Tongue (tissue), 2 donors: ENCODE results near the gene KISS1R. TPM values are rescaled to one million over a fixed set of nuclear protein-coding genes. Genes with fewer than 3 reads are reported as not detected.
"Not testable (repeated sequence)": the region's sequence is repeated elsewhere in the genome, so short reads cannot be mapped to it uniquely, and the experiment has no call there.

Experiments used
- DNase-seq: peaks from one replicate; pipeline ENCODE4 v3.0.0-alpha.2; 2015
- total RNA-seq: library from RNA; depleted of rRNA; stranded (reverse); fragments of >200 nt; gene quantifications from one replicate; pipeline ENCODE4 v1.2.3, GENCODE V29; 2014

The KISS1R gene
- total RNA-seq, 1 donor from 2014 or later, result not detected

DNA sequence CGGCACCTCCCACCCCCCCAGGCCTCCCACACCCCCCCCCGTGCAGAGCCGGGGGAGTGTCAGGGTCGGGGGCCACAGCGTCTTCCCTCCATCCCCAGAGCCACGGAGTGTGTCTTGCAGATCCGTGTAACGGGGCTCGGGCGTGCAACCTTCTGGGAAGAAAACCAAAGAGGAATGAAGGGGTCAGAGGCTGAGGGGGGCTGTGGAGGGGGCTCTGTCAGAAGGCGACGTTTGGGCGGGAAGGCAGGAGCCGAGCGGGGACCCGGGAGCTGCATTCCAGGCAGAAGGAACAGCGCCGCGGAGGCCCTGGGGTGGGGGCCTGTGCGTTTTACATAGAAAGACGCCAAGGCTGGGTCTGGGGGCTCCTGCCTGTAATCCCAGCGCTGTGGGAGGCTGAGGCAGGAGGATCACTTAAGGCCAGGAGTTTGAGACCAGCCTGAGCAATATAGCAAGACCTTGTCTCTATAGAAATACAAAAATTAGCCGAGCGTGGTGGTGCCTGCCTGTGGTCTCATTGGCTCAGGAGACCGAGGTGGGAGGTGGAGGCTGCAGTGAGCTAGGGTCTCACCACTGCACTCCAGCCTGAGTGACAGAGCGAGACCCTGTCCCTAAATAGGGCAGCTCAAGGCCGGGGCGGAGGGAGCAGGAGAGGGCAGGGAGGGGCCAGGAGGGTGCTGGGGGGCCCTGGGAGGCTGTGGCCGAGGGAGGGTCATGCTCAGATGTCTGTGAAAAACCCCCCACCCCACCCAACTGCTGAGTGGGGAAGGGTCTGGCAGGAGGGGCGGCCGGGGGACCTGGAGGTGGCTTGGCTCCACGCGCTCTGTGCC, 36.5 kb downstream of the KISS1R start:
- no peak for DNase-seq

DNA sequence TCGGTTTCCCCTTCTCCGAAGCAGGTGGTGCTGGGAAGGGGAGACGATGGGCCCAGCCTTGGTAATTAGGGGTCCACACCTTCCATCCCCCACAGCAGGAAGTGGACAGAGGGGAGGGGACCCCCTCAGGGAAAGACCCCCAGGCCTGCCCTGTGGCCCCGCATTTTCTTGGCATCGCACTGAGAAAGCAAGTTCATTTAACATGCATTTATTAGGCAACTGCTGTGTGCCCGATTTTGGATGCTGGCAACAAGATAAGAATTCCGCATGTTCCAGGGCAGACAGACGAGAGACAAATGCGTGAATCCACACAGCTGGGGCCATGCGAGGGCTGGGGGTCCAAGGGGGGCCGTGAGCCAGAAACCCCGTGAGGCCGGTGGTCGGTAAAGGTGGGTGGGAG, 37.1 kb downstream of the KISS1R start:
- no peak for DNase-seq

DNA sequence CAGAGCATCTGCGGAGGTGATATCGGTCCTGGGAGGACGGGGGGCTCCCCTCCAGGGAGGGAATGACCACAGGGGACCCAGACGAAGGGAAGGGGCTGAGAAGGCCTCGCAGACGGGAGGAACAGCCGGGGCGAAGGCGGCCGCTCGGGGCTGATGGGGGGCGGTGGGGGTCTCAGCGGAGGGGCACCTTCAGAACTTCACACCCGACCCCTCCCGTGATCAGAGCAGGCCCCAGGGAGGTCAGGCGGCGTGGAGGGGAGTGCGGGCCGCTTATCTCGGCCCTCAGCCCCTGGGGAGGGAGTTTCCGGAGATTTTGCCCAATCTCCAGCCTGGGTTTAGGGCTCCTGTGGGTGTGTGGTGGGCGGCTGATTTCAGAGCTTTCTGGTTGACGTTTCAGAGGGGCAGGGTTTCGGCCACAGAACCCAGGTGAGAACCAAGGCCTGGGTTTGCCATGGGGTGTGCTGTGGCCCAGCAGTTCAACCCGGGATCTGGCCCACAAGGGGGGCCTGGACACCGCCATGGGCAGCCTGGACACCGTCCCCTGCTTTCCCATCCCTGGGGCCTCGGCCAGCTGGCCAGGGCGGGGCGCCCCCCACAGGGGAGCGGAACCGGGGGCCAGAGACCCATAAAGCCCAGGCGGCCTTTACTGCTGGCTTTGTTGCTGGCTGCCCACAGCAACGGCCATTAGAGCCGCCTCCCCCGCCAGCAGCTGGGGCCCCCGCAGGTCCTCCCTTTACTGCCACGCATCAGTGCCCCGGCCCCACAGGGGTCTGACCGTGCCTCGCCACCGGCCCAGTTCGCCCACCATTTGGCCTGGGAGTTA, 37.8 kb downstream of the KISS1R start:
- no peak for DNase-seq

DNA sequence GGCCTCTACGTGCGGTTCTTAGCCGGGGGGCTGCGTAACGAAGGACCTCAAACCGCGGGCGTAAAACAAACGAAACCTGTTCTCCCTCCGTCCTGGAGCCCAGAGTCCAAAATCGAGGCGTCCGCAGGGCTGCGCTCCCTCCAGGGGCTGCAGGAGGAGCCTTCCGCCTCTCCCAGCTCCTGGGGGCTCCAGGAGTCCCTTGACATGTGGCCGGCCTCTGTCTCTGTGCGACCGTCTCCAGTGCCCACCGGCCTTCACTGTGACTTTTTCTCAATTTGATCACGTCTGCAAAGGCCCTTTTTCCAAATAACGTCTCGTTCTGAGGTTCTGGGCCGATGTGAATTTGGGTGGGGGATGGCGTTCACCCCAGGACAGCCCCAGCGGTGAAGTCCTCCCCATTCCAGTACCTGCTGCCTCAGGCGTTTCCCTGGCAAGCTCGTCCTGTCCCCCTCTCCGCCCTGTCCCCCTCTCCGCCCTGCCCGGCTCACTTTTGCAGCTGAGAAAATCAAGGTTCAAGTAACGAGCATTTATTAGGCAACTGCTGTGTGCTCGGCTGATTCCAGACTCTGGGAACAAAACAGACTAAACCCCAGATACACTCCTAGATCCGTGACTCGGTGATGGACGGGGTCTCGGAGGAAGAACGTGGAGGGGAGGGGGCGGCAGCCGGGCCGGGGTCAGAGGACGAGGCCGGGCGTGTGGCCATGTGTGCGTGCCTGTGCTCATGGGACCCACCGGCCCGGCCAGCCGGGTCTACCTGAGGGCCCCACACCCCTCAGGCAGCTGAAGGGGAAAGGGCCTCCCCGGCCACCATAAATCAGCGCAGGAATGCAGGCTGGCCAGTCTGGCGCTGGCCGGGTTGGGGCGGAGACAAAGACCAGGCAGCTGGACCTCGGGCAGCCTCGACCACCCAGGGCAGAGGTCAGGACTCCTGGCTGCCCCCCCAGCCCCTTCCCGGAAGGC, 39.0 kb downstream of the KISS1R start:
- DNase-seq, result no peak

DNA sequence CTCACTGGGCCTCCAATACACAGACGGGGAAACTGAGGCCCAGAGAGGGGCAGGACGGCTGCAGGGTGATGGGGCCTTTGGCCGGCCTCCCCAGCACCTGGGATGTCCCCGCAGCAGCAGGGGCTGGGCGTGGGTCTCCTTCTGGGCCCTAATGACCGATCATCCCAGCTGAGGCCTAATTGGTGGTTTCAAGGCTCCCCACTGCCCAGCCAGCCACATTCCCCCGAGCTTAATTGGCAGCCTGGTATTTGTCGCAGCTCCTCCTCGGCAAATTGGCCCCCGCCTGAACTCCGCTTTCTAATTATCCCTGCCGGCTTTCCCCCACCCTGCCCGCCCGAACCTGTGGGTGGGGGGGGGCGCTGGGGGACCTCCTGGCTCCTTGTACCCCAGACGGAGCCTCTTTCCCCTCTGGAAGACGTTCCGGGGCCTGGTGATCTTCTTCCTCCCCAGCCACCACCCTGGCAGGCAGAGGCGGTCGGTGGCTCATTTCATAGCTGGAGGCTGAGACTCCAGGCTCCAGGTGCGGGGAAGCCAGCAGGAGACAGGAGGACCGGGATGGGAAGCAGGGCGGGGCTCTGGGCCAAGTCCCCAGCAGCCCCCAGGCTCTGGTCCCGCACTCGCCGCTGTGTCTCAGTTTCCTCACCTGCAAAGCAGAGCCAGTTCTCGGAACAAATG, 39.8 kb downstream of the KISS1R start:
- peak; percentile 50 for DNase-seq

DNA sequence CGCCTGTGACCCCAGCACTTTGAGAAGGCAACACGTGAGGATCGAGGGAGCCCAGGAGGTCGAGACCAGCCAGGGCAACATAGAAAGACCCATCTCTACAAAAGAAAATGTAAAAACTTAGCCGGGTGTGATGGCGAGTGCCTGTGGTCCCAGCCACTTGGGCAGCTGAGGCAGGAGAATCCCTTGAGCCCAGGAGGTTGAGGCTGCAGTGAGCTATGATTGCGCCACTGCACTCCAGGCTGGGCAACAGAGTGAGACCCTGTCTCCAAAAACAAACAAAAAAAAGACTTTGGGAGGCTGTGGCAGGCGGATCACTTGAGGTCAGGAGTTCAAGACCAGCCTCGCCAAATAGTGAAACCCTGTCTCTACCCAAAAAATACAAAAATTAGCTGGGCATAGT, 40.4 kb downstream of the KISS1R start:
- not testable (repeated sequence) for DNase-seq

DNA sequence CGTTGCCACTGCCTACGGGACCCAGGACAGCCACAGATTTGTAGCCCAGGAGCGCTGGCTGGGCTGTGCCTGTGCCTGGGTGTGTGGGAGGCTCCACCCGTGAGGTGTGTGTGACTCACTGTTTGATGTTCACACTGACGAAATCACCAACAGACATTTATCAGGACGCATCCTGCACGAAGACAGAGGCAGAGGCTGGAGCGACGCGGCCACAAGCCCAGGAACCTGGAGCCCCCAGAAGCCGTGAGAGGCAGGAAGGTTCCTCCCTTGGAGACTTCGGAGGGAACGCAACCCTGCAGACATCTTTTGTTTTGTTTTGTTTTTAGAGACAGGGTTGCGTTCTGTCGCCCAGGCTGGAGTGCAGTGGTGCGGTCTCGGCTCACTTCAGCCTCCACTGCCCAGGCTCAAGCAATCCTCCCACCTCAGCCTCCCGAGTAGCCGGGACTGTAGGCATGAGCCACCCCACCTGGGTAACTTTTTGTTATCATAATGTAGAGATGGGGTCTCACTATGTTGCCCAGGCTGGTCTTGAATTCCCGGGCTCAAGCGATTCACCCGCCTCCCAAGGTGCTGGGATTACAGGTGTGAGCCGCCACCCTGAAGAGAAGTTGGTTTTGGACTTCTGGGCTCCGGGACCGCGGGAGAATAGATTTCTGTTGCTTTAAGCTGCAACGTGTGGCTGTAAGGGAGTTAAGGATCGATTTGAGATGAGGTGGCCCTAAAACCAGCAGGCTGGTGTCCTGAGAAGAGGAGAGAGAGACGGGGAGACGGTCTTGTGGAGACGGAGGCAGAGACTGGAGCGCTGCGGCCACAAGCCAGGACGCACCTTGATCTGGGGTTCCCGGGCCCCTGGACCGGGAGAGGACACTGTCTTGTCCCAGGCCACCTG, 42.1 kb downstream of the KISS1R start:
- DNase-seq, result no peak

DNA sequence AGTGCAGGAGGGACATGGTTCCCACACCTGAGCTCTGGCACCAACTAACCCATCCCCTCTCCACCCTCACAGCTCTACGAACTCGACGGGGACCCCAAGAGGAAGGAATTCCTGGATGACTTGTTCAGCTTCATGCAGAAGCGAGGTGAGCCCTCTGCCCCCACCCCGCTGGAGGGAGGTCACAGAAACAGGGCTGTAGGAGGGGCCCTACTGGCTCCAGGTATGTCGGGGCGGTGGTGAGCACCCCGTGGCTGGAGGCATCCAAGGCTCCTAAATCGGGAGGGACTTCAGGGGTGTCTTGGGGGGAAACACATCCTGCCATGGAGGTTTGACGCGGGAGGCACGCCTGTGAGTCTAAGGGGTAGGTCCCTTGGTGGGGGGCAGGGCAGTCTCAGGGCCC, 42.9 kb downstream of the KISS1R start:
- no peak for DNase-seq

DNA sequence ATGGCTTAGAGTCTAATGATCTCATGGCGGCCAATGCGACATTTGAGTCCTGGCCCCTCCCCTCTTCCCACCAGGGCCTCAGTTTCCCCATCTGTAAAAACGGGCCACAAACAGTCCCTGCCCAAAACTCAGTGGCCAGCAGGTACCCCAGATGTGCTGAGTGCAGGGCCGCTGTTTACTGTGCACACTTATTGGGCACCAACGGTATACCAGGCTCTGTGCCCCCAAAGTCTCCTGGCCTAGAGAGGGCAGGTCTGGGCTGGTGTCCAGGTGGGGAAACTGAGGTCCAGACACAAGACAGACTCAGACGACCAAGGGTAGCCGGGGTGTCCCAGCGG, 43.4 kb downstream of the KISS1R start:
- no peak for DNase-seq

DNA sequence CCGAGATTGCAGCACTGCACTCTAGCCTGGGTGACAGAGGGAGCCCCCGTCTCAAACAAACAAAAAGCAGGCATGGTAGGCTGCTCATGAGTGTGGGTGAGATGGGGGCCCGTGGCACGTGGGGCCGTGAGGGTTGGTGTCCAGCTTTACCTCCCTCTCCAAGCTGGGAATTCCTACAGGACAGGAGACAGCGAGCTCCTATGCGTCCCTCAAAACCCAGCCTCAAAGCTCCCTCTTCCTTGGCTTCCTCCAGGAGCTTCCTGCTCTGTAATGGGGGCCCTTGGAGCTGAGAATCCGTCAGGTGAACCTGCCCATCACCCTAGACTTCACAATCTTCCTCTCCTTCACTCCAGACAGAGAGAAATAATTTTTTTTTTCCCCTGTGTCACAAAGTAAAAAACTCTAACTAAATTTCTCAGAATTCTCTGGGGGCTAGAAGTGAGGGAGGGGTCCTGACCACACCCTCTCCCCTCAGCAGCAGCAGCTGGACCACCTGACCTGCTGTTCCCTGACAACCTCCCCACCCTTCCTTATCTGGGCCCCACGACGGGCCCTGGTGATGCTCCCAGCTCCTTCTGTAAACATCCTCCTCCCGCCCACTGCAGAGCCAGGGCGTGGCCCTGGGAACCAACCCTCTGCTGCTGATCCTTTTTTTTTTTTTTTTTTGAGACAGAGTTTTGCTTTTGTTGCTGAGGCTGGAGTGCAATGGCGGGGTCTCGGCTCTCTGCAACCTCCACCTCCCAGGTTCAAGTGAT, 44.9 kb downstream of the KISS1R start:
- DNase-seq, result peak; percentile 70

DNA sequence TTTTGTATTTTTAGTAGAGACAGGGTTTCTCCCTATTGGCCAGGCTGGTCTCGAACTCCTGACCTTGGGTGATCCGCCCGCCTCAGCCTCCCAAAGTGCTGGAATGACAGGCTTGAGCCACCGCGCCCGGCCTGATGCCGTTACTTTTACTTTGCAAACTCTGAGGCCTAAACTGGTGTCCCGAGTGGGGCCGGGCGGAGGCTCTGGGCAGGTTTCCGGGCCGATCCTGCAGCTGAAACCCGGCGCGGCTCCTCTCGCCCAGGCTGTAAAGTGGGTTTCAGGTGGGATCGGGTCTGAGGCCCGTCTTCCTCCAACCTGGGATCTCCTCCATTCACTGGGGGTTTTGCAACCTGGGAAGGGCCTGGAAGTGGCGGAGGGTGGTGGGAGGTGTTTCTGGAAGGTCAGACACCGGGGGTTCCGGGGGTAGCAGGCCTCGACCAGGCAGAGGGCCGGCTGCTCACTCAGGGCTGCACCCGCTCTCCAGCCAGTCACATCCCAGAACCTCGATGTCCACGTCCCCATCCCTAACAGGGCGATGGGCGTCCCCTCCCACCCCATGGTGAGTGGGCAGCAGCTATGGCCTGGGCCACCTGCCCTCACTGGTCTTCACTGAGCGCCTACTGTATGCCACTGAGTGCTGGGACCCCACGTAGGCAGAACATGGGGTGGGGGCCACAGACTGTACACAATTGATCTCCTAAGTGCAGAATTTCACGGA, 45.7 kb downstream of the KISS1R start:
- DNase-seq, result no peak

DNA sequence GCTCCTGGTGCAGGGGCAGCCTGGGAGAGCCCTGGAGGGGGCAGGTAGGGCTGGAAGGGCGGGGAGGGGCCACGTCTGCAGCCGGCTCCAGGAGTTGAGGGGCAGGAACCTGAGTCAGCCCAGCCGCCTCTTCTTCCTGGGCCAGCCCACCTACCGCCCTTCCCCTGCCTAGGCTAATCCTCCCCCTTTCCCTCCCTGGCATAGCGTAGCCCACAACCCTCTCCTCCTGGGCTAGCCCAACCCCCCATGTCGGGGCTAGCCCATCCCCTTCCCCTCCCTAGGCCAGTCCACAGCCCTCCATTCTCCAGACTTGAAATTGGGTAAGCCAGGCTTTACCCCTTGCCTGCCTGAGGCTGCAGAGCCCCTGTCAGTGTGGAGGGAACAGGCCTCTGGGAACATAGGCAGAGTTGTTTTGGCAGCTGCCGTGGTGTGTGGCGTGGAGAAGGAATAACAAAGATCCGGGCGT, 46.4 kb downstream of the KISS1R start:
- DNase-seq, result peak; percentile 63

DNA sequence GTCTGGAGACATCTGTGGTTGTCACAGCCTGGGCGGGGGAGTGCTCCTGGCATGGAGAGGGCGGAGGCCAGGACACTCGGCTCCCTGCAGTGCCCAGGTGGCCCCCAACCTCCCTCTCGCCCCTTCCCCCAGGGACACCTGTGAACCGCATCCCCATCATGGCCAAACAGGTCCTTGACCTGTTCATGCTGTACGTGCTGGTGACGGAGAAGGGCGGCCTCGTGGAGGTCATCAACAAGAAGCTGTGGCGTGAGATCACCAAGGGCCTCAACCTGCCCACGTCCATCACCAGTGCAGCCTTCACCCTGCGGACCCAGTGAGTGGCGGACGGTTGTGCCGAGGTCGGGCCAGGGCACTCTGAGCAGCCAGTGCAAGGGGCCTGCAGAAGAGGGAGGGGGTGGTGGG, 47.0 kb downstream of the KISS1R start:
- no peak for DNase-seq

DNA sequence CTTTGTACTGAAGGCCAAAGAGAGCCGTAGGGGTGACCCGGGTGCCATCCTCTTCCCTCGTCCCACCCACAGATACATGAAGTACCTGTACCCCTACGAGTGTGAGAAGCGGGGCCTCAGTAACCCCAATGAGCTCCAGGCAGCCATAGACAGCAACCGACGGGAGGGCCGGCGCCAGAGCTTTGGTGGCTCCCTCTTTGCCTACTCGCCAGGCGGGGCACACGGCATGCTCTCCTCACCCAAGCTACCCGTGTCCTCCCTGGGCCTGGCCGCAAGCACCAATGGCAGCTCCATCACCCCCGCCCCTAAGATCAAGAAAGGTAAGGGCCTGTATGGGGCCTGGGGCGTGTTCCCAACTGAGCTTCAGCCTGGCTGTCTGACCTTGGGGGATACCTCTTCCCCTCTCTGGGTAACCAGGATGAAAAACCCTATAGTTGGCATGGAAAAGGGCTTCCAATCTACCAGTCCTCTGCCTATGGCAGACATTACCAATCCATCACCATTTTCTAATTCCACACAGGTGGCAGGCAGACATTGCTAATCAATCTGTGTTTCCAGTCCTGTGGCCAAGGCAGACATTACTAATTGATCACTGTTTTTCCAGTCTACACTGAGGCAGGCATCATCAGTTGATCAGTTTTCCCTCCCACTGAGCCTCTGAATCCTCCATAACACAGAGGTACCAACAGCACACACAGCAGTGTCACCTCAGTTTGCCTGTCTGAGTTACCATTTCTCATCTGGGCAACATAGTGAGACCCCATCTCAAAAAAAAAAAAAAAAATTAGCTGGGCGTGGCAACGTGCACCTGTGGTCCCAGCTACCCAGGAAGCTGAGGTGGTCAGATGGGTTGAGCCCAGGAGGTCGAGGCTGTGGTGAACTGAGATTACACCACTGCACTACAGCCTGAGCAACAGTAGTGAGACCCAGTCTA, 47.9 kb downstream of the KISS1R start:
- DNase-seq, result no peak

DNA sequence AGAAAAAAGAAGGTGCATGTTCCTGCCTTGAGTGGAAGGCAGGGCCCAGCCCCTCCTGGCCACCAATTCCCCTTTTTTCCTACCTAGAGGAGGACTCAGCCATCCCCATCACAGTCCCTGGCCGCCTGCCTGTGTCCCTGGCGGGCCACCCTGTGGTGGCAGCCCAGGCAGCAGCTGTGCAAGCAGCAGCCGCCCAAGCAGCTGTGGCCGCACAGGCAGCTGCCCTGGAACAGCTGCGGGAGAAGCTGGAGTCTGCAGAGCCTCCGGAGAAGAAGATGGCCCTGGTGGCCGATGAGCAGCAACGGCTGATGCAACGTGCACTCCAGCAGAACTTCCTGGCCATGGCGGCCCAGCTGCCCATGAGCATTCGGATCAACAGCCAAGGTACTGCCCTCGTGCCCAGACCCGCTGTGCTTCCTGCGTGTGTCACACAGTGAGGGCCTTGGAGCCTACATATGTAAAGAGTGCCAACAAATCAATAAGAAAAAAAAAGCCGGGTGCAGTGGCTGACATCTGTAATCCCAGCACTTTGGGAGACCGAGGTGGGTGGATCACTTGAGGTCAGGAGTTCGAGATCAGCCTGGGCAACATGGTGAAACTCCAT, 49.5 kb downstream of the KISS1R start:
- DNase-seq, result peak; percentile 63
